PC-9 (cell line): ENCODE results near the gene SNX5. TPM values are rescaled to one million over a fixed set of nuclear protein-coding genes. Genes with fewer than 3 reads are reported as not detected.

Experiments
- BruUV-seq: library from RNA; stranded (reverse); fragments of 400-500 nt; replicated peaks from 2 replicates; lab custom pipeline; 2021; lab: Mats Ljungman, UMichigan
- CTCF ChIA-PET: fragments of 300-600 bp; sonication (Branson Sonifier 250); formaldehyde crosslinking; loops from one replicate; lab custom pipeline; 2022; ENCODE audit warnings: antibody characterized with exemption; lab: Charles Lee
- POLR2A ChIA-PET: fragments of 300-600 bp; sonication (Branson Sonifier 250); formaldehyde crosslinking; loops from one replicate; lab custom pipeline; 2022; ENCODE audit warnings: antibody characterized with exemption; ENCODE audit not compliant: unreplicated experiment; lab: Charles Lee
- DNase-seq, 2 experiments: peaks; one replicate each; pipeline versions ENCODE4 v3.0.0 to v3.0.0-alpha.2; 2015 to 2022; ENCODE audit warnings: mixed read lengths in 1 of 2
- H2AFZ ChIP-seq: fragments of 200-600 bp; sonication (generic); 2 replicates; pipeline ENCODE4 v1.8.1; 2017; ENCODE audit warnings: antibody characterized with exemption
- H3F3A ChIP-seq: fragments of 200-600 bp; sonication (generic); 2 replicates; pipeline ENCODE4 v1.8.1; 2017; ENCODE audit warnings: antibody characterized with exemption, mild to moderate bottlenecking, low read depth; ENCODE audit not compliant: insufficient read depth
- H3K27ac ChIP-seq: fragments of 200-600 bp; sonication (generic); 2 replicates; pipeline ENCODE4 v1.6.1; 2016; ENCODE audit warnings: mixed run types
- H3K27me3 ChIP-seq: fragments of 200-600 bp; sonication (generic); 2 replicates; pipeline ENCODE4 v1.6.1; 2016; ENCODE audit warnings: low read depth, mixed run types; ENCODE audit not compliant: insufficient read depth
- H3K36me3 ChIP-seq: fragments of 200-600 bp; sonication (generic); 2 replicates; pipeline ENCODE4 v1.6.1; 2016; ENCODE audit warnings: low read depth, mixed run types
- H3K4me1 ChIP-seq: fragments of 200-600 bp; sonication (generic); replicated peaks from 2 replicates; pipeline ENCODE4 v1.6.1; 2016; ENCODE audit warnings: mixed run types; ENCODE audit not compliant: insufficient read depth
- H3K4me2 ChIP-seq: fragments of 200-600 bp; sonication (generic); 2 replicates; pipeline ENCODE4 v1.6.1; 2017; ENCODE audit warnings: mixed run types
- H3K4me3 ChIP-seq: fragments of 200-600 bp; sonication (generic); 2 replicates; pipeline ENCODE4 v1.6.1; 2016; ENCODE audit warnings: mixed run types
- H3K79me2 ChIP-seq: fragments of 200-600 bp; sonication (generic); 2 replicates; pipeline ENCODE4 v1.6.1; 2017; ENCODE audit warnings: low read depth, mixed run types
- H3K9me2 ChIP-seq: fragments of 200-600 bp; sonication (generic); 2 replicates; pipeline ENCODE4 v1.8.1; 2017; ENCODE audit warnings: mild to moderate bottlenecking; ENCODE audit not compliant: insufficient read depth
- H3K9me3 ChIP-seq: fragments of 200-600 bp; sonication (generic); 2 replicates; pipeline ENCODE4 v1.8.1; 2016; ENCODE audit warnings: low read depth; ENCODE audit not compliant: insufficient read depth
- H4K20me1 ChIP-seq: fragments of 200-600 bp; sonication (generic); 2 replicates; pipeline ENCODE4 v1.8.1; 2017; ENCODE audit not compliant: insufficient read depth
- EZH2 ChIP-seq: fragments of 200-600 bp; sonication (generic); IDR thresholded peaks from 2 replicates; pipeline ENCODE4 v1.8.0; 2017; ENCODE audit warnings: antibody characterized with exemption, low read depth
- intact Hi-C: fragments of 100-400 bp; cut with micrococcal nuclease; formaldehyde crosslinking; loops from one replicate; pipeline ENCODE4 v1.10.0; 2022; ENCODE audit not compliant: unreplicated experiment
- total RNA-seq: library from RNA; stranded (reverse); gene quantifications from 2 replicates; pipeline ENCODE4 v1.2.3, GENCODE V29; 2021
- TF ChIP-seq, protein P1 (sequence below): fragments of 200-600 bp; sonication (generic); conservative IDR thresholded peaks from 2 replicates; pipeline ENCODE4 v1.6.1; 2017; ENCODE audit warnings: mixed run types, antibody characterized with exemption, mild to moderate bottlenecking, moderate library complexity

Gene SNX5
- total RNA-seq, 1 experiment from 2014 or later, result 116 TPM

DNA sequence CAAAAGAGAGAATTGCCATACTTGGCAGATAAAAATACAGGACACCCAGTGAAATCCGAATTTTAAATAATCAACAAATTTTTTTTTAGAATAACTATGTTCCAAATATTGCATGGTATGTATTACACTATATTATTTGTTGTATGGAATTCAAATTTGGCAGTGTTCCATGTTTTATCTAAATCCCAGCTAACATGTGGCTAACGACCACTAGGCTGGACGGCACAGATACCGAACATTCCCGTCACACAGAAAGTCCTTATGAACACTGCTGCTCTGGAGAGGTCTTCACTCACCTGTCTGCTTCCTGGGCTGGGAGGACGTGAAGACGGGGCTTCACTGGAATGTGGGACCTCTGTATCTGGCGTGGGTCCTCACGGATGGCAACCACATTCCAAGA, 32.8 kb downstream of the SNX5 start:
- ChIA-PET CTCF (no interaction called here), POLR2A (no interaction called here)
- Histone ChIP-seq H3K9me2 (no peaks in the 10 kb centered on the region), H2AFZ (no peak overlapping the region), H3K79me2 (no peaks in the 10 kb centered on the region), H3K4me3 (no peak overlapping the region), H3K36me3 (no peaks in the 10 kb centered on the region), H3K9me3 (no peaks in the 10 kb centered on the region), H3K4me1 (no peaks in the 10 kb centered on the region), H3K27me3 (no peaks in the 10 kb centered on the region), H4K20me1 (no peaks in the 10 kb centered on the region), H3K4me2 (no peak overlapping the region), H3F3A (peaks cover 18% of the 10 kb centered on the region; the same call in 1 of the 2 replicates), H3K27ac (no peak overlapping the region)
- BruUV-seq, result no TSS peak
- no peak for DNase-seq
- TF ChIP-seq, protein P1, sequence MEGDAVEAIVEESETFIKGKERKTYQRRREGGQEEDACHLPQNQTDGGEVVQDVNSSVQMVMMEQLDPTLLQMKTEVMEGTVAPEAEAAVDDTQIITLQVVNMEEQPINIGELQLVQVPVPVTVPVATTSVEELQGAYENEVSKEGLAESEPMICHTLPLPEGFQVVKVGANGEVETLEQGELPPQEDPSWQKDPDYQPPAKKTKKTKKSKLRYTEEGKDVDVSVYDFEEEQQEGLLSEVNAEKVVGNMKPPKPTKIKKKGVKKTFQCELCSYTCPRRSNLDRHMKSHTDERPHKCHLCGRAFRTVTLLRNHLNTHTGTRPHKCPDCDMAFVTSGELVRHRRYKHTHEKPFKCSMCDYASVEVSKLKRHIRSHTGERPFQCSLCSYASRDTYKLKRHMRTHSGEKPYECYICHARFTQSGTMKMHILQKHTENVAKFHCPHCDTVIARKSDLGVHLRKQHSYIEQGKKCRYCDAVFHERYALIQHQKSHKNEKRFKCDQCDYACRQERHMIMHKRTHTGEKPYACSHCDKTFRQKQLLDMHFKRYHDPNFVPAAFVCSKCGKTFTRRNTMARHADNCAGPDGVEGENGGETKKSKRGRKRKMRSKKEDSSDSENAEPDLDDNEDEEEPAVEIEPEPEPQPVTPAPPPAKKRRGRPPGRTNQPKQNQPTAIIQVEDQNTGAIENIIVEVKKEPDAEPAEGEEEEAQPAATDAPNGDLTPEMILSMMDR, result no peak
- TF ChIP-seq EZH2, result no peak
- intact Hi-C loops, result loop anchor here (5.0 kb wide), 1 partner anchor 413 kb away; no protein-coding TSS in a partner anchor

DNA sequence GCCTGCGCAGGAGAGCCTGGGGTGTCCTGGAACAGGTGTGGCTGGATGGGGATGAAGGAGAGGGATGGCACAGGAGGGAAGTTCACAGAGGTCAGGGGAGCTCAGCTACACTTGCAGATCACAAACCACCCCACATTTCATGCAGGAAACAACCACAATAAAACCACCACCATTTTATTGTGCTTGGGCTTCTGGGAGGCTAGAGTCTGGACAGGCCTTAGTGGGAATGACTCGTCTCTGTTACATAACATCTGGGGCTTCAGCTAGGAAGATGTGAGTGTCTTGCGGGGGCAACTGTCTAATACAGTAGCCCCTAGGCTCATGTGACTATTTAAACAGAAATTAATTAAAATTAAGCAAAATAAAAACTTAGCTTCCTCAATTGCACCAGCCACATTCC, 33.4 kb downstream of the SNX5 start:
- Histone ChIP-seq H3K9me3 (no peaks in the 10 kb centered on the region), H2AFZ (no peak overlapping the region), H3F3A (peaks cover 13% of the 10 kb centered on the region; the same call in 1 of the 2 replicates), H3K4me1 (no peaks in the 10 kb centered on the region), H3K9me2 (no peaks in the 10 kb centered on the region), H3K27ac (no peak overlapping the region), H3K4me3 (no peak overlapping the region), H3K36me3 (no peaks in the 10 kb centered on the region), H3K27me3 (no peaks in the 10 kb centered on the region), H4K20me1 (no peaks in the 10 kb centered on the region), H3K79me2 (no peaks in the 10 kb centered on the region), H3K4me2 (no peak overlapping the region)
- intact Hi-C loops, result loop anchor here (5.0 kb wide), 1 partner anchor 413 kb away; no protein-coding TSS in a partner anchor
- no peak for DNase-seq
- ChIA-PET POLR2A (interaction anchor here (0.6 kb wide), 1 partner anchor 447 kb away, joined by 6 read pairs; no protein-coding TSS in a partner anchor), CTCF (no interaction called here)
- BruUV-seq, result no TSS peak
- no peak for TF ChIP-seq EZH2
- TF ChIP-seq, protein P1, result no peak

DNA sequence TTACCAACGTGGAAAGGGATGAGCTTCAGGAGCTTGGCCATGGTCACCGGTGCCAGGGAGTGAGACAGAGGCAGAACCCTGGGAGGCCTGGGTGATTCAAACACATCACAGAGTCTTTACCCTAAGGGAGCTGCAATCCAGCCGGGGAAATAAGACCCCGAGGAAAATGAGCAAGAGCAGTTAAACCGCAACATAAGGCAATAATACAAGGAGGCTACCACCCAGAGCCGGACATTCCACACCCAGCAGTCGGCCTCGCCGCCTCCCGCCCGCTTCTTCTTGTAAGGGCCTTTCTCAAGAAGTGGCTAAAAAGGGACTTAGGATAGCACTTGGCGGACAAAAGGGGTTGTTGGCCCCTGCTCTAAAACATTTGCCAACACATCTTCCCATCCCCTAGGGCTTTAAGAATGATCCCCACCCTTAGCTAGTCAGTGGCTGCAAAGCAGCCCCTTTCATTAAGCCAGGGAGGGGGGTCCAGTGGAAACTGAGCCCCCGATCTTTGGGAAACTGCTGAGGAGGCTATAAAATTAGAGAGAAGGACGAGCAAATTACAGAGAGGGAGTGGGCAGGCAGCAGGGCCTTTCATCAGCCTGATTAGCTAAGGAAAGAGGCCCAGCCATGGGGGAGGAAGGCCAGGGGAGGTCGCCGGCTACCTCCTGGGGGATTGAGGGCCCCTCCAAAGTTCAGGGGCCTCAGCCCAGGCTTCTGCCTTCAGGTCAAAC, 34.3 kb downstream of the SNX5 start:
- Histone ChIP-seq H3K4me2 (no peak overlapping the region), H3K9me3 (no peaks in the 10 kb centered on the region), H3K4me3 (no peak overlapping the region), H3K9me2 (no peaks in the 10 kb centered on the region), H3K27me3 (no peaks in the 10 kb centered on the region), H3K4me1 (no peaks in the 10 kb centered on the region), H2AFZ (no peak overlapping the region), H3K27ac (no peak overlapping the region), H4K20me1 (no peaks in the 10 kb centered on the region), H3K79me2 (no peaks in the 10 kb centered on the region), H3K36me3 (no peaks in the 10 kb centered on the region), H3F3A (peaks cover 4% of the 10 kb centered on the region; the same call in 1 of the 2 replicates)
- intact Hi-C loops, result no loop called here
- POLR2A ChIA-PET, result no interaction called here
- no peak for DNase-seq
- BruUV-seq, result no TSS peak
- CTCF ChIA-PET, result no interaction called here
- TF ChIP-seq EZH2, result no peak
- TF ChIP-seq, protein P1, result no peak
